K562 (cell line): ENCODE results near the gene SCN7A. TPM values are rescaled to one million over a fixed set of nuclear protein-coding genes. Genes with fewer than 3 reads are reported as not detected.

Experiments
- ATAC-seq: fragments of 200-7000 bp; cut with Tn5 transposase; 3 replicates; pipeline ENCODE4 v1.9.1; 2020; ENCODE audit warnings: moderate library complexity
- BruUV-seq: library from RNA; stranded (reverse); fragments of 400-500 nt; replicated peaks from 2 replicates; lab custom pipeline; 2021; lab: Mats Ljungman, UMichigan
- CTCF ChIA-PET: fragments of 300-600 bp; formaldehyde crosslinking; extraction: SDS; loops from one replicate; lab custom pipeline; 2021; ENCODE audit warnings: low intra/inter-chr PET ratio; lab: Yijun Ruan, JAX
- POLR2A ChIA-PET: fragments of 300-600, 350-650 bp; sonication (Branson Sonifier 250); formaldehyde crosslinking; extraction: SDS; loops from one replicate; lab custom pipeline; 2021; ENCODE audit warnings: antibody characterized with exemption, inconsistent platforms; lab: Yijun Ruan, JAX
- DNase-seq, 4 experiments: peaks; one replicate each; pipeline versions ENCODE4 v3.0.0 to v3.0.0-alpha.2; 2011 to 2018; ENCODE audit warnings: low spot score in 3 of 4, mixed read lengths in 3 of 4; ENCODE audit errors: extremely low read depth in 1 of 4
- FAIRE-seq: peaks from 2 replicates; lab custom pipeline; 2011; peaks lifted over from hg19 to GRCh38; lab: Jason Lieb, UNC
- H2AFZ ChIP-seq: 2 replicates; pipeline ENCODE4 v1.6.0; 2011; ENCODE audit warnings: low read depth, low read length, control low read depth, inconsistent platforms
- H3K27ac ChIP-seq: fragments of 200-600 bp; 3 replicates; pipeline ENCODE4 v1.8.0; 2011; ENCODE audit warnings: low read depth, mild to moderate bottlenecking, control low read depth, inconsistent platforms, low read length, moderate library complexity, mixed read lengths; ENCODE audit errors: extremely low read depth
- H3K27me3 ChIP-seq, 2 experiments: fragments of 300-600 bp in 1 of 2; 2 replicates in 1 of 2; 3 replicates in 1 of 2; pipeline versions ENCODE4 v1.6.0 to v1.8.0; 2011; ENCODE audit warnings: inconsistent platforms in 2 of 2, low read length in 2 of 2, mild to moderate bottlenecking in 1 of 2, mixed read lengths in 1 of 2, moderate library complexity in 1 of 2; ENCODE audit not compliant: control insufficient read depth in 2 of 2, insufficient read depth in 2 of 2
- H3K36me3 ChIP-seq: fragments of 300-600 bp; 3 replicates; pipeline ENCODE4 v1.8.0; 2011; ENCODE audit warnings: mild to moderate bottlenecking, low read length, inconsistent platforms; ENCODE audit not compliant: control insufficient read depth, insufficient read depth
- H3K4me1 ChIP-seq, 2 experiments: fragments of 200-600 bp in 1 of 2; replicated peaks in 1 of 2; 2 replicates in 1 of 2; 3 replicates in 1 of 2; pipeline versions ENCODE4 v1.5.1 to v1.8.0; 2011; ENCODE audit warnings: inconsistent platforms in 2 of 2, low read length in 2 of 2, mild to moderate bottlenecking in 1 of 2, mixed read lengths in 1 of 2, moderate library complexity in 1 of 2; ENCODE audit not compliant: control insufficient read depth in 2 of 2, insufficient read depth in 2 of 2
- H3K4me2 ChIP-seq: 2 replicates; pipeline ENCODE4 v1.6.1; 2011; ENCODE audit warnings: low read length, control low read depth, inconsistent platforms, mixed read lengths; ENCODE audit not compliant: insufficient read depth
- H3K4me3 ChIP-seq: fragments of 200-600 bp; sonication (generic), shearing (Covaris generic); 2 replicates; pipeline ENCODE4 v1.5.1; 2016; ENCODE audit warnings: control low read depth, inconsistent platforms
- H3K79me2 ChIP-seq: fragments of 200-600 bp; 3 replicates; pipeline ENCODE4 v1.8.0; 2011; ENCODE audit warnings: low read length, inconsistent platforms; ENCODE audit not compliant: control insufficient read depth, insufficient read depth
- H3K9ac ChIP-seq, 2 experiments: 2 replicates each; pipeline versions ENCODE4 v1.6.0 to v1.6.1; 2011; ENCODE audit warnings: low read depth in 2 of 2, low read length in 2 of 2, control low read depth in 1 of 2, inconsistent platforms in 1 of 2, mild to moderate bottlenecking in 1 of 2, mixed read lengths in 1 of 2; ENCODE audit not compliant: insufficient read depth in 1 of 2
- H3K9me1 ChIP-seq: one replicate; pipeline ENCODE4 v1.6.0; 2011; ENCODE audit warnings: inconsistent platforms, mild to moderate bottlenecking, low read length, moderate library complexity; ENCODE audit not compliant: control insufficient read depth, insufficient read depth
- H3K9me3 ChIP-seq: replicated peaks from 2 replicates; pipeline ENCODE4 v1.5.1; 2011; ENCODE audit warnings: low read depth, low read length, inconsistent platforms; ENCODE audit not compliant: control insufficient read depth, insufficient read depth
- H4K20me1 ChIP-seq: replicated peaks from 2 replicates; pipeline ENCODE4 v1.6.1; 2011; ENCODE audit warnings: low read length, inconsistent platforms, mixed read lengths; ENCODE audit not compliant: control insufficient read depth, insufficient read depth
- CREBBP ChIP-seq: IDR thresholded peaks from one replicate; pipeline ENCODE4 v1.6.1; 2012; ENCODE audit warnings: low read depth, mild to moderate bottlenecking, control low read depth, inconsistent platforms, low read length
- E2F5 ChIP-seq: sonication (generic); formaldehyde crosslinking; IDR thresholded peaks from 2 replicates; pipeline ENCODE4 v1.8.0; 2022; ENCODE audit warnings: mild to moderate bottlenecking, missing genetic modification reagents
- GATAD2B ChIP-seq: fragments of 450-650 bp; IDR thresholded peaks from 2 replicates; pipeline ENCODE4 v1.6.1; 2017; ENCODE audit warnings: mild to moderate bottlenecking, borderline replicate concordance
- ILK ChIP-seq: fragments of 450-650 bp; IDR thresholded peaks from 2 replicates; pipeline ENCODE4 v1.6.1; 2016; ENCODE audit warnings: missing genetic modification characterization, low read depth, mild to moderate bottlenecking, missing compliant biosample characterization, moderate library complexity, borderline replicate concordance
- IRF2 ChIP-seq: sonication (generic); formaldehyde crosslinking; IDR thresholded peaks from 2 replicates; pipeline ENCODE4 v1.8.1; 2022; ENCODE audit warnings: mild to moderate bottlenecking, missing genetic modification reagents
- SMARCB1 ChIP-seq: IDR thresholded peaks from 2 replicates; pipeline ENCODE4 v1.6.1; 2011; ENCODE audit warnings: improper control_type of control experiment, low read depth; ENCODE audit not compliant: insufficient read length
- TCF7L2 ChIP-seq: fragments of 150-350 bp; IDR thresholded peaks from 2 replicates; pipeline ENCODE4 v1.6.1; 2016; ENCODE audit warnings: low read depth, mild to moderate bottlenecking, low read length, moderate library complexity
- U2AF2 ChIP-seq: fragments of 200-400 bp; formaldehyde crosslinking; optimal IDR thresholded peaks from 2 replicates; pipeline ENCODE3; 2017; ENCODE audit warnings: low read depth, mild to moderate bottlenecking, low read length
- ZNF174 ChIP-seq: fragments of 250-450 bp; sonication (Bioruptor Pico); IDR thresholded peaks from 2 replicates; pipeline ENCODE4 v1.4.0; 2020; ENCODE audit warnings: mild to moderate bottlenecking
- ZNF445 ChIP-seq: fragments of 250-450 bp; sonication (Bioruptor Pico); IDR thresholded peaks from 2 replicates; pipeline ENCODE4 v1.4.0; 2020; ENCODE audit warnings: low read depth, mild to moderate bottlenecking, moderate library complexity
- ZSCAN29 ChIP-seq: fragments of 450-650 bp; IDR thresholded peaks from 2 replicates; pipeline ENCODE4 v1.6.1; 2017
- WGBS: fragments of 100-300 bp; shearing (Covaris generic); methylation state at CpG from one replicate; pipeline ENCODE4 v1.1.6; 2016; ENCODE audit warnings: low coverage, mixed read lengths; ENCODE audit not compliant: insufficient coverage; ENCODE audit errors: missing lambda C conversion rate; 5-methylcytosine and 5-hydroxymethylcytosine counted together
- in situ Hi-C: fragments of 300-500 bp; cut with MboI; formaldehyde crosslinking; loops from 4 replicates; pipeline ENCODE4 v1.15.0; 2018; ENCODE audit warnings: inconsistent platforms, mixed read lengths
- intact Hi-C: fragments of 100-400 bp; cut with micrococcal nuclease; formaldehyde crosslinking; loops from 2 replicates; pipeline ENCODE4 v1.14.2; 2022
- polyA plus RNA-seq, 8 experiments: library from polyadenylated mRNA; depleted of rRNA in 4 of 8; stranded (reverse) in 5 of 8; unstranded in 3 of 8; fragments of >200 nt; fragmentation: Nextera tagmentation in 2 of 8; fragmentation: Illumina TruSeq in 1 of 8; extraction: Ambion mirVana in 2 of 8; extraction: Trizol in 1 of 8; gene quantifications; 2 replicates each; pipeline versions ENCODE4 v1.2.1 to v1.2.3, GENCODE V29; 2011 to 2014; ENCODE audit warnings: inconsistent platforms in 1 of 8, missing spikeins in 1 of 8
- total RNA-seq, 7 experiments: library from RNA; depleted of rRNA in 6 of 7; stranded (reverse); fragments of >200 nt in 6 of 7; fragmentation: Illumina TruSeq in 2 of 7; extraction: Trizol in 2 of 7; gene quantifications; 2 replicates each; pipeline versions ENCODE4 v1.2.1 to v1.2.3, GENCODE V29; 2011 to 2021; ENCODE audit warnings: low replicate concordance in 1 of 7
- TF ChIP-seq, protein P1 (sequence below): fragments of 200-400 bp; formaldehyde crosslinking; IDR thresholded peaks from 2 replicates; pipeline ENCODE4 v1.6.1; 2017; ENCODE audit warnings: mild to moderate bottlenecking, low read depth, low read length, moderate library complexity
- TF ChIP-seq, protein P2 (sequence below): sonication (generic); formaldehyde crosslinking; IDR thresholded peaks from 2 replicates; pipeline ENCODE4 v1.8.0; 2022; ENCODE audit warnings: mild to moderate bottlenecking, missing genetic modification reagents, borderline replicate concordance

The SCN7A gene
- total and polyA plus RNA-seq, 9 of the 15 experiments (the other 6 are each of a cell fraction or from before 2014, with no cell fraction given): under 0.01 to 0.05 (median 0.03) TPM; not detected in 3

DNA sequence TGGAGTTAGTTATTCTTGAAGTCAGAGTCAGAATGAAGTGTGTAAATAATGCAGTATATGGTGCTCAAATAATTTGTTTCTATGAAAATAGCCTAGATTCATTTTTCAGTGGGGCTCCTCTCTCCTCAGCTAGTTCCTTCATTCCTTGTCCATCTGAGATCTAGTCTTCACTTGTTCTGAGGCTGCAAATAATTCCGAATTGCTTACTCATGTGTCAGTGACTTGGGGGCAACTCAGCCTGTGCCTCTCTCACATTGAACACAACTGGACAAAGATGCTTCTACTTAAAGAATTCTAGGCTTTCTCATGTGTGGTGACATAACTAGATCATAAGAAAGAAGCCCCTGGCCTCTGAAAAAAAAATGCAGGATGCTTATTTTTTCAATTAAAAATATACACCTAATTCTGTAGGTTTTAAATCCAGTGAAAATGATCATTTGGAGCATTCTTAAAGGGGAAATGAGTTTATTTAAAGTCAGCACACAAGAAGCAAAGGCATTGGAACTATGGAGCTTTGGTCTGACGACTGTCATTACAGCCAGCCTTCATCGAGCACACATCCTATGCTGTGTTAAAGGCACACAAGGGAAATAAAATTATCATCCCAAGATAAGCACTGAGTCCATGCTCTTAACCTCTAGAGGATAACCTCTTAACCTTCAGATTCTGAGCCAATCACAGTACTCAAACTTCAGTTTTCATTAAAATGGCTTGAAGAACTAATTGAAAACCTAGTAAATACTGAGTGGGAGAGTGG is 24.8 kb upstream of the SCN7A start:
- in situ Hi-C loops: no loop called here

More for the DNA sequence above, 24.8 kb upstream of the SCN7A start:
- no peak overlapping the region for H3K27ac ChIP-seq
- intact Hi-C loops: loop anchor here (5.0 kb wide), 3 partner anchors 87 to 462 kb away; no protein-coding TSS in a partner anchor
- no peak for DNase-seq
- no peaks in the 10 kb centered on the region for H4K20me1 ChIP-seq
- ChIA-PET POLR2A (no interaction called here), CTCF (no interaction called here)
- no peaks in the 10 kb centered on the region for H3K9me1 ChIP-seq
- WGBS: 1% methylated on average over 3 of the region's 3 CpGs
- no peaks in the 10 kb centered on the region for H3K79me2 ChIP-seq
- BruUV-seq: no TSS peak
- H3K4me2 ChIP-seq: no peak overlapping the region
- no peak overlapping the region for H3K4me3 ChIP-seq
- no peaks in the 10 kb centered on the region for H3K36me3 ChIP-seq
- H3K9ac ChIP-seq: no peak overlapping the region
- no peaks in the 10 kb centered on the region for H3K27me3 ChIP-seq
- TF ChIP-seq E2F5 (CRISPR knock-in tag) (no peak), TCF7L2 (no peak), ZNF445 (no peak), SMARCB1 (no peak), GATAD2B (no peak), IRF2 (CRISPR knock-in tag) (no peak), ZNF174 (no peak), CREBBP (no peak), ILK (tag) (no peak), ZSCAN29 (no peak), U2AF2 (no peak)
- TF ChIP-seq, protein P1, sequence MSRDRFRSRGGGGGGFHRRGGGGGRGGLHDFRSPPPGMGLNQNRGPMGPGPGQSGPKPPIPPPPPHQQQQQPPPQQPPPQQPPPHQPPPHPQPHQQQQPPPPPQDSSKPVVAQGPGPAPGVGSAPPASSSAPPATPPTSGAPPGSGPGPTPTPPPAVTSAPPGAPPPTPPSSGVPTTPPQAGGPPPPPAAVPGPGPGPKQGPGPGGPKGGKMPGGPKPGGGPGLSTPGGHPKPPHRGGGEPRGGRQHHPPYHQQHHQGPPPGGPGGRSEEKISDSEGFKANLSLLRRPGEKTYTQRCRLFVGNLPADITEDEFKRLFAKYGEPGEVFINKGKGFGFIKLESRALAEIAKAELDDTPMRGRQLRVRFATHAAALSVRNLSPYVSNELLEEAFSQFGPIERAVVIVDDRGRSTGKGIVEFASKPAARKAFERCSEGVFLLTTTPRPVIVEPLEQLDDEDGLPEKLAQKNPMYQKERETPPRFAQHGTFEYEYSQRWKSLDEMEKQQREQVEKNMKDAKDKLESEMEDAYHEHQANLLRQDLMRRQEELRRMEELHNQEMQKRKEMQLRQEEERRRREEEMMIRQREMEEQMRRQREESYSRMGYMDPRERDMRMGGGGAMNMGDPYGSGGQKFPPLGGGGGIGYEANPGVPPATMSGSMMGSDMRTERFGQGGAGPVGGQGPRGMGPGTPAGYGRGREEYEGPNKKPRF: no peak
- TF ChIP-seq, protein P2, sequence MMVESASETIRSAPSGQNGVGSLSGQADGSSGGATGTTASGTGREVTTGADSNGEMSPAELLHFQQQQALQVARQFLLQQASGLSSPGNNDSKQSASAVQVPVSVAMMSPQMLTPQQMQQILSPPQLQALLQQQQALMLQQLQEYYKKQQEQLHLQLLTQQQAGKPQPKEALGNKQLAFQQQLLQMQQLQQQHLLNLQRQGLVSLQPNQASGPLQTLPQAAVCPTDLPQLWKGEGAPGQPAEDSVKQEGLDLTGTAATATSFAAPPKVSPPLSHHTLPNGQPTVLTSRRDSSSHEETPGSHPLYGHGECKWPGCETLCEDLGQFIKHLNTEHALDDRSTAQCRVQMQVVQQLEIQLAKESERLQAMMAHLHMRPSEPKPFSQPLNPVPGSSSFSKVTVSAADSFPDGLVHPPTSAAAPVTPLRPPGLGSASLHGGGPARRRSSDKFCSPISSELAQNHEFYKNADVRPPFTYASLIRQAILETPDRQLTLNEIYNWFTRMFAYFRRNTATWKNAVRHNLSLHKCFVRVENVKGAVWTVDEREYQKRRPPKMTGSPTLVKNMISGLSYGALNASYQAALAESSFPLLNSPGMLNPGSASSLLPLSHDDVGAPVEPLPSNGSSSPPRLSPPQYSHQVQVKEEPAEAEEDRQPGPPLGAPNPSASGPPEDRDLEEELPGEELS (CRISPR knock-in tag): no peak
- no peaks in the 10 kb centered on the region for H3K4me1 ChIP-seq
- no peak overlapping the region for H2AFZ ChIP-seq
- ATAC-seq: 0 out of 3 replicates have a peak, but pooled peaks have one; percentile 23
- FAIRE-seq: no peak
- no peaks in the 10 kb centered on the region for H3K9me3 ChIP-seq
